ENCODE data around the gene MARCHF9.

MARCHF9 gene

GRCh38 chr12:57760347-57760982 lies 5.6 kb downstream of the MARCHF9 start:
- peaks cover 86% of the 10 kb centered on the region for H3K27me3 ChIP-seq
- H4K20me1 ChIP-seq = peaks cover 89% of the 10 kb centered on the region
- no peak overlapping the region for H3K27ac ChIP-seq
- peaks cover 25% of the 10 kb centered on the region for H3K4me1 ChIP-seq
- TF ChIP-seq Cebpa-rat (IDR thresholded peaks at IDR 0.05) = no peak
- H3K4me2 ChIP-seq = no peak overlapping the region
- H3K9ac ChIP-seq = no peak overlapping the region
- no peak overlapping the region for H3K4me3 ChIP-seq
- H3K36me3 ChIP-seq = peaks cover 12% of the 10 kb centered on the region; the same call in 1 of the 2 replicates
- no peaks in the 10 kb centered on the region; the same call in 1 of the 2 replicates for H3K9me3 ChIP-seq

GRCh38 chr12:57761391-57761998 lies 6.6 kb downstream of the MARCHF9 start:
- Histone ChIP-seq H3K4me1 (peaks cover 17% of the 10 kb centered on the region), H4K20me1 (peaks cover 89% of the 10 kb centered on the region), H3K27ac (no peak overlapping the region), H3K9ac (no peak overlapping the region), H3K4me3 (no peak overlapping the region), H3K36me3 (peaks cover 12% of the 10 kb centered on the region; the same call in 1 of the 2 replicates), H3K9me3 (no peaks in the 10 kb centered on the region; the same call in 1 of the 2 replicates), H3K4me2 (no peak overlapping the region), H3K27me3 (peaks cover 86% of the 10 kb centered on the region)
- TF ChIP-seq Cebpa-rat (IDR thresholded peaks at IDR 0.05) = no peak

GRCh38 chr12:57762463-57762862 lies 7.6 kb downstream of the MARCHF9 start:
- Histone ChIP-seq H3K9me3 (no peaks in the 10 kb centered on the region; the same call in 1 of the 2 replicates), H3K36me3 (peaks cover 12% of the 10 kb centered on the region; the same call in 1 of the 2 replicates), H3K4me1 (peaks cover 12% of the 10 kb centered on the region)

GRCh38 chr12:57763881-57764661 lies 9.2 kb downstream of the MARCHF9 start:
- no peak for TF ChIP-seq Cebpa-rat (IDR thresholded peaks at IDR 0.05)
- Histone ChIP-seq H3K27me3 (peaks cover 85% of the 10 kb centered on the region), H3K36me3 (peaks cover 13% of the 10 kb centered on the region), H3K27ac (no peak overlapping the region), H4K20me1 (peaks cover 88% of the 10 kb centered on the region), H3K4me3 (no peak overlapping the region), H3K9me3 (no peaks in the 10 kb centered on the region; the same call in 1 of the 2 replicates), H3K9ac (no peak overlapping the region), H3K4me1 (peaks cover 12% of the 10 kb centered on the region), H3K4me2 (no peak overlapping the region)

More at GRCh38 chr12:57762463-57762862, 7.6 kb downstream of the MARCHF9 start:
- Histone ChIP-seq H4K20me1 (peaks cover 90% of the 10 kb centered on the region), H3K27me3 (peaks cover 86% of the 10 kb centered on the region), H3K9ac (no peak overlapping the region), H3K4me2 (no peak overlapping the region), H3K4me3 (no peak overlapping the region), H3K27ac (no peak overlapping the region)
- TF ChIP-seq Cebpa-rat (IDR thresholded peaks at IDR 0.05) = no peak

- Histone ChIP-seq H3K4me3 (peak overlapping the region; percentile 47; the same call in 1 of the 2 replicates), H3K36me3 (peaks cover 19% of the 10 kb centered on the region), H3K4me2 (peak overlapping the region; percentile 33; the same call in 1 of the 2 replicates), H3K27me3 (peaks cover 83% of the 10 kb centered on the region), H4K20me1 (peaks cover 88% of the 10 kb centered on the region), H3K9me3 (no peaks in the 10 kb centered on the region; the same call in 1 of the 2 replicates), H3K27ac (no peak overlapping the region), H3K9ac (no peak overlapping the region), H3K4me1 (peaks cover 12% of the 10 kb centered on the region)
- no peak for TF ChIP-seq Cebpa-rat (IDR thresholded peaks at IDR 0.05)
Observed at GRCh38 chr12:57764662-57765002, 9.7 kb downstream of the MARCHF9 start.

GRCh38 chr12:57765003-57765697 lies 10.2 kb downstream of the MARCHF9 start:
- peaks cover 83% of the 10 kb centered on the region for H3K27me3 ChIP-seq
- H3K36me3 ChIP-seq = peaks cover 24% of the 10 kb centered on the region
- H4K20me1 ChIP-seq = peaks cover 84% of the 10 kb centered on the region
- H3K27ac ChIP-seq = no peak overlapping the region
- H3K9ac ChIP-seq = no peak overlapping the region
- peak overlapping the region; percentile 47 for H3K4me3 ChIP-seq
- H3K4me1 ChIP-seq = peaks cover 12% of the 10 kb centered on the region
- no peak for TF ChIP-seq Cebpa-rat (IDR thresholded peaks at IDR 0.05)
- H3K4me2 ChIP-seq = peak overlapping the region; percentile 33
- no peaks in the 10 kb centered on the region; the same call in 1 of the 2 replicates for H3K9me3 ChIP-seq

GRCh38 chr12:57765698-57766463 lies 11.0 kb downstream of the MARCHF9 start:
- H3K4me3 ChIP-seq = peak overlapping the region; percentile 47
- no peak overlapping the region for H3K9ac ChIP-seq
- no peaks in the 10 kb centered on the region; the same call in 1 of the 2 replicates for H3K9me3 ChIP-seq
- H3K36me3 ChIP-seq = peaks cover 31% of the 10 kb centered on the region
- H4K20me1 ChIP-seq = peaks cover 77% of the 10 kb centered on the region
- H3K4me1 ChIP-seq = peaks cover 15% of the 10 kb centered on the region
- H3K4me2 ChIP-seq = peak overlapping the region; percentile 33
- no peak for TF ChIP-seq Cebpa-rat (IDR thresholded peaks at IDR 0.05)
- peaks cover 81% of the 10 kb centered on the region for H3K27me3 ChIP-seq
- no peak overlapping the region for H3K27ac ChIP-seq

GRCh38 chr12:57766464-57767304 lies 11.8 kb downstream of the MARCHF9 start, which contains the start of gene CYP27B1:
Gene CYP27B1 (minus strand): TSS chr12:57767078. CDS start chr12:57767041, 37 bp downstream.
- H3K4me2 ChIP-seq = no peak within 1 kb of the TSS
- no peak within 1 kb of the TSS for H3K4me3 ChIP-seq

More at GRCh38 chr12:57766464-57767304, 11.8 kb downstream of the MARCHF9 start, which contains the start of gene CYP27B1:
- peaks cover 32% of the 10 kb centered on the region for H3K36me3 ChIP-seq
- no peak for TF ChIP-seq Cebpa-rat (IDR thresholded peaks at IDR 0.05)
- H3K27ac ChIP-seq = no peak within 1 kb of the TSS
- H3K9ac ChIP-seq = no peak within 1 kb of the TSS
- peaks cover 73% of the 10 kb centered on the region for H3K27me3 ChIP-seq
- H3K9me3 ChIP-seq = no peaks in the 10 kb centered on the region; the same call in 1 of the 2 replicates
- H3K4me1 ChIP-seq = peaks cover 21% of the 10 kb centered on the region
- H4K20me1 ChIP-seq = peaks cover 69% of the 10 kb centered on the region
